Head of caudate nucleus (tissue), 42 donors: ENCODE measurements around the gene RRP8.
A peak's percentile ranks its signal among the peaks of the same experiment; 100 is the strongest.

Source experiments
- DNase-seq, 42 donors: peaks; one replicate each; pipeline versions ENCODE4 v3.0.0 to v3.0.0-alpha.2; 2020 to 2021; ENCODE audit warnings: mixed read lengths in 7 of 42
- intact Hi-C: fragments of 100-400 bp; cut with DNase I; formaldehyde crosslinking; loops from one replicate; pipeline ENCODE4 v1.15.0; 2022

RRP8 gene

GRCh38 chr11:6603287-6604080, at the start of gene RRP8, which contains the start of gene ILK:
Gene RRP8 (minus strand): TSS chr11:6603616. CDS start chr11:6603502, 114 bp downstream.
Gene ILK (plus strand): TSS chr11:6603774. CDS start chr11:6604272, 498 bp downstream.
- intact Hi-C loops: loop anchor here (2.0 kb wide), 1 partner anchor 79 kb away; the partner anchor contains the start of gene MRPL17
- peak; percentile 76 to 97 (median 93) for DNase-seq

GRCh38 chr11:6653097-6653496, 49.7 kb upstream of the RRP8 start:
- intact Hi-C loops: no loop called here
- DNase-seq: no peak

- intact Hi-C loops: no loop called here
- DNase-seq: no peak
Measured at GRCh38 chr11:6652182-6652581, 48.8 kb upstream of the RRP8 start.

GRCh38 chr11:6650980-6651379, 47.6 kb upstream of the RRP8 start:
- intact Hi-C loops: no loop called here
- DNase-seq: peak in 4 of 42 donors; percentile 29 to 58 (median 42)

- intact Hi-C loops: no loop called here
Measured at GRCh38 chr11:6650104-6650503, 46.7 kb upstream of the RRP8 start.

GRCh38 chr11:6648501-6648900, 45.1 kb upstream of the RRP8 start:
- intact Hi-C loops: no loop called here
- DNase-seq: peak in 1 of 42 donors; percentile 18

More at GRCh38 chr11:6650104-6650503, 46.7 kb upstream of the RRP8 start:
- DNase-seq: no peak

- intact Hi-C loops: no loop called here
- peak in 1 of 42 donors; percentile 25 for DNase-seq
Measured at GRCh38 chr11:6647836-6648235, 44.4 kb upstream of the RRP8 start.

GRCh38 chr11:6646918-6647679, 43.7 kb upstream of the RRP8 start:
- DNase-seq: peak in 2 of 42 donors; percentile 36 to 39
- intact Hi-C loops: no loop called here

- intact Hi-C loops: no loop called here
- peak in 1 of 42 donors; percentile 38 for DNase-seq
Measured at GRCh38 chr11:6646576-6646917, 43.1 kb upstream of the RRP8 start.

GRCh38 chr11:6646071-6646470, 42.7 kb upstream of the RRP8 start:
- DNase-seq: peak in 1 of 42 donors; percentile 39
- intact Hi-C loops: no loop called here

- no peak for DNase-seq
- intact Hi-C loops: no loop called here
Measured at GRCh38 chr11:6642957-6643356, 39.5 kb upstream of the RRP8 start.

GRCh38 chr11:6640985-6641701, 37.7 kb upstream of the RRP8 start:
- intact Hi-C loops: no loop called here
- peak in 40 of 42 donors; percentile 26 to 89 (median 71) for DNase-seq

GRCh38 chr11:6640036-6640984, 36.9 kb upstream of the RRP8 start:
- intact Hi-C loops: no loop called here
- no peak for DNase-seq

- intact Hi-C loops: no loop called here
- no peak for DNase-seq
Measured at GRCh38 chr11:6638429-6638828, 35.0 kb upstream of the RRP8 start.

GRCh38 chr11:6637871-6638270, 34.5 kb upstream of the RRP8 start:
- intact Hi-C loops: loop anchor here (1.0 kb wide), 1 partner anchor 30 kb away; no protein-coding TSS in a partner anchor
- DNase-seq: peak in 1 of 42 donors; percentile 23

GRCh38 chr11:6636480-6636879, 33.1 kb upstream of the RRP8 start:
- intact Hi-C loops: no loop called here
- DNase-seq: no peak

GRCh38 chr11:6635082-6635932, 31.9 kb upstream of the RRP8 start:
- DNase-seq: peak in 37 of 42 donors; percentile 32 to 82 (median 60)
- intact Hi-C loops: no loop called here
